Activated CD4-positive, alpha-beta T cell treated with anti-CD3 and anti-CD28 coated beads for 24 hours (primary cell): ENCODE measurements around the gene IDH3G.

Experiments used
- DNase-seq, 2 donors: peaks; one replicate each; pipeline ENCODE4 v3.0.0-alpha.2; 2020; ENCODE audit warnings: low read depth in 2 of 2

Gene IDH3G

DNA sequence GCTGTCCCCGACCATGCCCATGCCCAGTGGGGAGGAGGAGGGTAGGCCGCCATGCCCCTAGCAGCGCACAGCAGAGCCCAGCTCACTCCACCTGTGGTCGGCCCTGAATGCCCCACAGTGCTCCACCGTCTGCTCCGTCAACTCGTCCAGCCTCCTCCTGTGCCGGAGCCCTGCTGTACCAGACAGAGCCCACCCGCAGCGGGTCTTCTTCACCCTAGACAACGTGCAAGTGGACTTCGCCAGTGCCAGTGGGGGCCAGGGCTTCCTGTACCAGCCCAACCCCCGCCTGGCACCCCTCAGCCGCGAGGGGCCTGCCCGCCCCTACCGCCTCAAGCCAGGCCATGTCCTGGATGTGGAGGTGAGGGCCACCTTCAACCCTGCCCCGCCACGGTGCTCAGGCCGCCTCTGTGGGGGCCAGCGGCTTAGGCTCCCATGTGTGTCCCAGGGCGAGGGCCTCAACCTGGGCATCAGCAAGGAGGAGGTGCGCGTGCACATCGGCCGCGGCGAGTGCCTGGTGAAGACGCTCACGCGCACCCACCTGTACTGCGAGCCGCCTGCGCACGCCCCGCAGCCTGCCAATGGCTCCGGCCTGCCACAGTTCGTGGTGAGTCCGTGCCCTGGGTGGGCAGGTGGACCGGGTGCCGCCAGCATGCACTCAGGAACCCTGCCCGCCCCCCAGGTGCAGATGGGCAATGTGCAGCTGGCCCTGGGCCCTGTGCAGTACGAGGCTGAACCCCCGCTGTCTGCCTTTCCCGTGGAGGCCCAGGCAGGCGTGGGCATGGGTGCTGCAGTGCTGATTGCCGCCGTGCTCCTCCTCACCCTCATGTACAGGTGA lies 20.2 kb downstream of the IDH3G start:
- DNase-seq = no peak

DNA sequence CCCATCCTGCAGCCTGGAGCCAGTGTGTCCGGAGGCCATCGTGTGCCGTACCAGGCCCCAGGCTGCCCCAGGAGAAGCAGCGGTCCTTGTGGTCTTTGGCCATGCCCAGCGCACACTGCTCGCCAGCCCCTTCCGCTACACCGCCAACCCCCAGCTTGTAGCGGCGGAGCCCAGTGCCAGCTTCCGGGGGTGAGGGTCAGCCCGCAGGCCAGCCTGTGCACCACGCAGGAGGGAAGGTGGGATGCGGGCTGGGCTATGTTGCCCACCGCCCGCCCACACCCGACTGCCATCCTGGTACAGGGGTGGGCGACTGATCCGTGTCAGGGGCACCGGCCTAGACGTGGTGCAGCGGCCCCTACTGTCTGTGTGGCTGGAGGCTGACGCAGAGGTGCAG lies 21.0 kb downstream of the IDH3G start:
- DNase-seq = no peak

- no peak for DNase-seq
These were observed 21.6 kb downstream of the IDH3G start for GRCh38 chrX:153772316-153773217.

DNA sequence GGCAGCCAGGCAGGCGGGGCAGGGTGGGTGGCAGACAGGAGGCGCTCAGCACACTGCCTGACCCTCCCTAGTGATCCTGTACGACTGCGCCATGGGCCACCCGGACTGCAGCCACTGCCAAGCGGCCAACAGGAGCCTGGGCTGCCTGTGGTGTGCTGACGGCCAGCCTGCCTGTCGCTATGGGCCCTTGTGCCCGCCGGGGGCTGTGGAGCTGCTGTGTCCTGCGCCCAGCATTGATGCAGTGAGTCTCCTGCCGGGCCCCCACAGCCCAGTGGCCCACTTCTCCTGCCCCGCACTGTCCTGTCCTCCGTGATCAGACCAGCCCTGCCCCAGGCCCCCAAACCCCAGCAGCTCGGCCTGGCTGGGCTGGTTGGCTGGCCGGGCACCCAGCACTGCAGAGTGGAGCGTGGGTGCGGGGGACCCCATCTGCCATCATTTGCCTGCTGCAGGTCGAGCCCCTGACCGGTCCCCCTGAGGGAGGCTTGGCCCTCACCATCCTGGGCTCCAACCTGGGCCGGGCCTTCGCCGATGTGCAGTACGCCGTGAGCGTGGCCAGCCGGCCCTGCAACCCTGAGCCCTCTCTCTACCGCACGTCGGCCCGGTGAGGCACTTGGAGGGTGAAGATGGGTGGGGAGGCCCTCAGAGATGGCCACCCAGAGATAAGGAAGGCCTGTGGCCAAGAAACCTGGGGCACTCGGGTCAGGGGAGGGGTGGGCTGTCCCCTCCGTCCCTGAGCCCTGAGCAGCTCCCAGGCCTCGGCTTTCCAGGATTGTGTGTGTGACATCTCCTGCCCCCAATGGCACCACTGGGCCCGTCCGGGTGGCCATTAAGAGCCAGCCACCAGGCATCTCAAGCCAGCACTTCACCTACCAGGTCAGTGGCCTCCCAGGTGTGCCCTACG lies 22.5 kb downstream of the IDH3G start:
- DNase-seq = no peak

DNA sequence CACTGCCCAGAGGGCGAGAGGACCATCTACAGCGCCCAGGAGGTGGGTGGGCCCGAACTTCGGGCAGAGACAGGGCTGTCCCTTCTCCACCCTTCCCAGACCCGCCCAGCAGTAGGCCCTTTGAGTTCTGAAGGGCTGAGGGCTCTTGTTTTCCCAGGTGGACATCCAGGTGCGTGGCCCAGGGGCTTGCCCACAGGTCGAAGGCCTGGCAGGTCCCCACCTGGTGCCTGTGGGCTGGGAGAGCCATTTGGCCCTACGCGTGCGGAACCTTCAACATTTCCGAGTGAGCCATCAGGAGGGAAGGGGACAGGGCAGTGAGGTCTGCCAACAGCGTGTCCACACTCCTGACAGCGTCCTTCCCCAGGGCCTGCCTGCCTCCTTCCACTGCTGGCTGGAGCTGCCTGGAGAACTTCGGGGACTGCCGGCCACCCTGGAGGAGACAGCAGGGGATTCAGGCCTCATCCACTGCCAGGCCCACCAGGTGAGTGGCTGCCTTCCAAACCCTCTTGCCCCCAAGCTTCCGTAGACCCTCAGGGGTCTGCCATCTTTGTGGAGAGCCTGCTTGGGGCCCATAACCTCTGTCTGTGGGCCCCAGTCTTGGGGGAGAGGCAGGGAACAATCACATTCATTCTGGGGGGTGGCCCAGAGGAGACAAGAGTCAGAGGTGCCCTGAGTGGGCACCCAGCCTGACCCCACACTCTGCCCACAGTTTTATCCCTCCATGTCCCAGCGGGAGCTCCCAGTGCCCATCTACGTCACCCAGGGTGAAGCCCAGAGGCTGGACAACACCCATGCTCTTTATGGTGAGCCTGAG lies 23.4 kb downstream of the IDH3G start:
- no peak for DNase-seq

GRCh38 chrX:153769865-153770600 lies 24.1 kb downstream of the IDH3G start:
- no peak for DNase-seq

GRCh38 chrX:153769158-153769864 lies 24.9 kb downstream of the IDH3G start:
- DNase-seq = no peak

DNA sequence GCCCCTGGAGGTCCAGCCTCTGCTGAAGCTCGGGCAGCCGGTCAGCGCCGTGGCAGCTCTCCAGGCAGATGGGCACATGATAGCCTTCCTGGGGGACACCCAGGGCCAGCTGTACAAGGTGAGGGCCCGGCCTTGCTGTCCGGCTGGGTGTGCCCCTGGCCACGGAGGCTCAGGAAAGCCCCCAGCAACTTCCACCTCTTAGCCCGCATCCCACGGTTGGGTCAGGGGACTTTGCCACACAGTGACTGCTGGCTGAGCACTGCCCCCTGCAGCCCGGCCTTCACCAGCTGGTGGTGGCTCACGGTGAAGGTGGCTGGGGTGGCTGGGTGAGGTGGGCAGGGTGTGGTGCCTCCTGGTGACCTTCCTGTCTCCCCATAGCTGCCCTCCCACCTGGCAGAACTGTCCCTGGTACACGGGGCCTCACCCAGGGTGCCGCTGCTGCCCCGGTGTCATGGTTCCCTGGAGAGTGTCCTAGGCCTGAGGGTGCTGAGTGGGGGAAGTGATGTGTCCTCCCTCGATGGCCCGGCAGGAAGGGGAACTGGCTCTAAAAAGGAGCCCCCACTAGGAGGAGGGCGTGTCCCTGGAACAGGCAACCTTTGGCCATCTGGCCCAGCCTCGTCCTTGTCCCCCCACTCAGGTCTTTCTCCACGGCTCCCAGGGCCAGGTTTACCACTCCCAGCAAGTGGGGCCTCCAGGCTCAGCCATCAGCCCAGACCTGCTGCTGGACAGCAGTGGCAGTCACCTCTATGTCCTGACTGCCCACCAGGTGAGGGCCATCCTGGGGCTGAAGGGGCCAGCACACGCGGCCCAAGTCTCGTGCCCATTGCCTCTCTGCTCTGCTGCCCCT lies 25.6 kb downstream of the IDH3G start:
- DNase-seq = no peak

GRCh38 chrX:153767674-153768055 lies 26.5 kb downstream of the IDH3G start:
- no peak for DNase-seq

GRCh38 chrX:153766871-153767673 lies 27.1 kb downstream of the IDH3G start:
- no peak for DNase-seq

- peak; percentile 28 to 30 for DNase-seq
These were observed 27.9 kb downstream of the IDH3G start for GRCh38 chrX:153766098-153766817.

DNA sequence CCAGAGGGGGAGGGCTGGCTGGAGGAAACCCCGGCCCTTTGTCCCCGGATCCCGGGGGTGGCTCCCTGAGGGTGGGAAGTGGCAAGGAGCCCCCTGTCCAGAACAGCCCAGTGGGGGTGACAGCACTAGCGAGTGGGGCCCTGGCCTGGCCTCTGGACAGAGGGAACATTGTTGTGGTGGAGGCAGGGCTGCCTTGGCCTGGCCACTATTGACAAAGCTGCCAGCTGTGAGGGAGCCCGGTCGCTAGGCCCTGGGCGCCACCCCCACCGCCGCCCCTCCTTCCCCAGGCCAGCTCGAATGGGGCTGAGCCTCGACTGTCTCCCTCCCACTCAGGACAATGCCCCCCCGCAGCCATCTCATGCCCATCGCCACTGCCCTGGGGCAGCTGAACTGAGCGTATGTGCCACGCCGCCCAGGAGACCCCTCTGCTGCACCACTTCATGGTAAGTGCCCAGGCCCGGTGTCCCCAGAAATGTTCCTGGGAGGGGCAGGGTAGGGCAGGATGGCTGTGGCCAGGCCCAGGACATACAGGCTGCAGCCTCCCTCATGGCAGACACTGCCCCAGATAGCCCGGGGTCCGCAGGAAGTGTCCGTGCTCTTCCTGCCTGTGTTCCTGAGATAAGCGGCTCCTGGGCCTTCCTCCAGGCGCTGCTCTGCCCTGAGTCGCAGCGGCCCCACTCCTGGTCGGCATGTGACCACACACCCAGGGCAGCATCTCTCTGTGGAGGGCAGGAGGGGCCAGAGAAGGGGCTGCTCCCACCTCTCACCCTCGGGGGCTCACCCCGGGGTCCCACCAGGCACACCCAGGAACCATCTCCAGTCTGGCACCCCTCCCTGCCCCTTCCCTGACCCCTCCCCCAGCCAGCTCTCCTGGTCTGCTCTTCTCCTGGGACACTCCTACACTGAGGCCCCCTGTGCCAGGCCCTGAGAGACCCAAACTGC lies 28.8 kb downstream of the IDH3G start:
- no peak for DNase-seq

- no peak for DNase-seq
These were observed 29.4 kb downstream of the IDH3G start for GRCh38 chrX:153764786-153765137.

GRCh38 chrX:153763989-153764755 lies 30.0 kb downstream of the IDH3G start, which contains the start of gene PLXNB3:
PLXNB3 (plus strand) TSS chrX:153764249; CDS start chrX:153765536, 1,287 bp downstream.
- DNase-seq = peak; percentile 56 to 64

DNA sequence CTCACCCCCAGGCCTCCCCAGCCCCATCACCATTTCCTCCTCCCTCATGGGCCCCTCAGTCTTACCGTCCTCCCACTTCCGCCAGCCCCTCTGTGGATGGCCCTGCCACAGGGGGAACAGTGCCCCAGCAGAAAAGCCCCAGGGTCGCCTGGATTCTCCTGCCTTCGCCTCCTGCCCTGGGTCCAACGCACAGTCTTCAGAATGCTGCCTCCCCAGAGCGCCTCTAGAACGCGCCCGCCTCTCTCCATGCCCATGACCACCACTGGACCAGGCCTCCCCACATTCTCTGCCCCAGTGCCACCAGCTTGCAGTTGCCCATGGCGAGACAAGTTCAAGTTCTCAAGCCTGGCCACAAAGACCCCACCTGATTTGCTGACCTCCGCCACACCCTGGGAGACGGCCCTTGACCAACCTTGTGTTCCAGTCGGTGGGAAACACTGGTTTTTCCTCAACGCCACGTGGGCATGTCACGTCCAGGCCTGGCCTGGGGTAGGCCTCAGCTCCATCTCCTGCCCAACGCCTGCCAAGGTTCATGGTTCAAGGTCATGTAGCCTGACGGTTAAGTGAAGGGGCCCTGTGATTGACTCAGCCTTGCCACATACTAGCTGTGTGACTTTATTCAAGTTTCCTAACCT lies 30.8 kb downstream of the IDH3G start:
- no peak for DNase-seq
